Gastroesophageal sphincter (tissue), 4 donors: ENCODE measurements around the gene HSPA14. TPM values are rescaled to one million over a fixed set of nuclear protein-coding genes. Genes with fewer than 3 reads are reported as not detected.

ENCODE experiments used
- ATAC-seq: fragments of 150-250 bp; one replicate; pipeline ENCODE4 v1.9.1; 2016; ENCODE audit warnings: mild to moderate bottlenecking, moderate library complexity
- H3K27ac ChIP-seq, 4 donors: fragments of 200-600 bp; sonication (generic) in 3 of 4; 1 replicate in 3 of 4; 2 replicates in 1 of 4; pipeline ENCODE4 v1.5.1; 2016 to 2019
- H3K27me3 ChIP-seq: fragments of 200-600 bp; sonication (generic); one replicate; pipeline ENCODE4 v1.5.1; 2019
- H3K36me3 ChIP-seq, 2 donors: fragments of 200-600 bp; sonication (generic); one replicate each; pipeline ENCODE4 v1.5.1; 2019; ENCODE audit warnings: control low read depth in 1 of 2
- H3K4me1 ChIP-seq, 3 donors: fragments of 200-600 bp; sonication (generic); 1 replicate in 2 of 3; 2 replicates in 1 of 3; pipeline ENCODE4 v1.5.1; 2016 to 2019; ENCODE audit warnings: control low read depth in 2 of 3
- H3K4me3 ChIP-seq, 2 donors: fragments of 200-600 bp; sonication (generic); one replicate each; pipeline ENCODE4 v1.5.1; 2019; ENCODE audit warnings: mild to moderate bottlenecking in 1 of 2, moderate library complexity in 1 of 2
- H3K9me3 ChIP-seq, 3 donors: fragments of 200-600 bp; sonication (generic); one replicate each; pipeline ENCODE4 v1.5.1; 2017 to 2019; ENCODE audit warnings: control low read depth in 2 of 3
- EP300 ChIP-seq: sonication (generic); formaldehyde crosslinking; IDR thresholded peaks from one replicate; pipeline ENCODE4 v1.6.1; 2017; ENCODE audit warnings: antibody characterized with exemption, mild to moderate bottlenecking
- POLR2A ChIP-seq, 2 donors: fragments of 450-650 bp; IDR thresholded peaks; one replicate each; pipeline ENCODE4 v1.6.1; 2017; ENCODE audit warnings: antibody characterized with exemption in 2 of 2, mild to moderate bottlenecking in 2 of 2, moderate library complexity in 1 of 2
- POLR2AphosphoS5 ChIP-seq: sonication (generic); formaldehyde crosslinking; IDR thresholded peaks from one replicate; pipeline ENCODE4 v1.6.1; 2017; ENCODE audit warnings: antibody characterized with exemption
- WGBS, 2 donors: methylation state at CpG; one replicate each; pipeline ENCODE4 v1.1.5; 2018; ENCODE audit warnings: low coverage in 1 of 2; 5-methylcytosine and 5-hydroxymethylcytosine counted together
- total RNA-seq, 4 donors: library from RNA; depleted of rRNA; stranded (reverse); fragments of >200 nt; gene quantifications; one replicate each; pipeline ENCODE4 v1.1.0, GENCODE V29; 2016
- TF ChIP-seq, protein P1 (sequence below), 4 experiments: fragments of 200-600 bp in 2 of 4; fragments of 450-650 bp in 2 of 4; sonication (generic) in 1 of 4; IDR thresholded peaks; one replicate each; pipeline ENCODE4 v1.5.1; 2017 to 2019; ENCODE audit warnings: antibody characterized with exemption in 4 of 4, mild to moderate bottlenecking in 2 of 4, moderate library complexity in 2 of 4

Gene HSPA14
- total RNA-seq, 4 donors from 2014 or later, result 4.8 to 15.1 (median 9.9) TPM

DNA sequence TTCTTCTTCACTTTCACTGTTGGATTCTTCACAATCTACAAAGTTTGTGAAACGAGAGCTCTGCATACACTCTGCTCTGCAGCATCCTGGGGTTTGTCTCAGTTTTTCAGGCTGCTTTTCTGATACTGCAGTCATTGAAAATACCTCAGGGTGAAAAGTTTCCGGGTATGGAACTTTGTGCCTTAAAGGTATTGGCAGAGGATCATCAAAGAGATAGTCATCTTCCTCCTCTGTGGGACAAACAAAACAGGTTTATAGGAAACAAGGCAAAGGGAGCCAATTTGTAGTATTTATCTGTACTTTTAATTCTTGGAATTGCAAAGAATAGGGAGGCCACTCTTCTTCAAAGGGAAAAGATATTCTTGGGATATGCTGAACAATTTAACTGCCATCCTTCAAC is 71.0 kb downstream of the HSPA14 start:
- Histone ChIP-seq H3K4me3 (no peak overlapping the region), H3K9me3 (no peaks in the 10 kb centered on the region), H3K27me3 (no peaks in the 10 kb centered on the region), H3K4me1 (no peaks in the 10 kb centered on the region), H3K27ac (no peak overlapping the region), H3K36me3 (peaks cover 5 to 80% of the 10 kb centered on the region in 2 donors)
- no peak for ATAC-seq
- WGBS, 2 donors, result 83 to 86% methylated on average over 1 of the region's 2 CpGs
- TF ChIP-seq, protein P1, sequence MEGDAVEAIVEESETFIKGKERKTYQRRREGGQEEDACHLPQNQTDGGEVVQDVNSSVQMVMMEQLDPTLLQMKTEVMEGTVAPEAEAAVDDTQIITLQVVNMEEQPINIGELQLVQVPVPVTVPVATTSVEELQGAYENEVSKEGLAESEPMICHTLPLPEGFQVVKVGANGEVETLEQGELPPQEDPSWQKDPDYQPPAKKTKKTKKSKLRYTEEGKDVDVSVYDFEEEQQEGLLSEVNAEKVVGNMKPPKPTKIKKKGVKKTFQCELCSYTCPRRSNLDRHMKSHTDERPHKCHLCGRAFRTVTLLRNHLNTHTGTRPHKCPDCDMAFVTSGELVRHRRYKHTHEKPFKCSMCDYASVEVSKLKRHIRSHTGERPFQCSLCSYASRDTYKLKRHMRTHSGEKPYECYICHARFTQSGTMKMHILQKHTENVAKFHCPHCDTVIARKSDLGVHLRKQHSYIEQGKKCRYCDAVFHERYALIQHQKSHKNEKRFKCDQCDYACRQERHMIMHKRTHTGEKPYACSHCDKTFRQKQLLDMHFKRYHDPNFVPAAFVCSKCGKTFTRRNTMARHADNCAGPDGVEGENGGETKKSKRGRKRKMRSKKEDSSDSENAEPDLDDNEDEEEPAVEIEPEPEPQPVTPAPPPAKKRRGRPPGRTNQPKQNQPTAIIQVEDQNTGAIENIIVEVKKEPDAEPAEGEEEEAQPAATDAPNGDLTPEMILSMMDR (IDR thresholded peaks at IDR 0.05), result no peak
- TF ChIP-seq EP300, result no peak
- TF ChIP-seq POLR2A (IDR thresholded peaks at IDR 0.05), result no peak
- TF ChIP-seq POLR2AphosphoS5, result no peak

DNA sequence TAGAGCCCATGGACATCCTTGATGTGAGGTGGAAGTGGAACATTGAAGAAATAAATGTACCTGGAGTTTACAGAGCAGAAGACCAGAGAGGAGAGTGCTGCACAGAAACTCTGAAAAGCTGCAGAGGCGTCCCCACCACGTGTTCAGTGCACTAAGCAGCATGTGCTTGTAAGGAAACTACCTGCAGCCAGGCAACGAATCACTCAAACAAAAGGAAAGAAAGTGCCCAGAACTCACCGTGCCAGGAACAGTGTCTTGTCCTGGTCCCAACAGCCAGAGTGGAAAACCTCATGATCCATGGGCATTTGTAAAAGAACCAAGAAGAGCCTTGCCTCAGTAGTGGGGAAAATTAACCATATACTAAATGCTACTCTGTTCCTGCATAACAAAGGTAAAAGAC is 72.8 kb downstream of the HSPA14 start:
- TF ChIP-seq, protein P1 (IDR thresholded peaks at IDR 0.05), result no peak
- no peak for TF ChIP-seq POLR2A (IDR thresholded peaks at IDR 0.05)
- TF ChIP-seq POLR2AphosphoS5, result no peak
- TF ChIP-seq EP300, result no peak
- H3K9me3 ChIP-seq, result peaks cover 0 to 1% (median 0%) of the 10 kb centered on the region in 3 donors
- WGBS, 2 donors, result 90% methylated on average over 2 to 3 of the region's 4 CpGs
- H3K36me3 ChIP-seq, result peaks cover 5 to 83% of the 10 kb centered on the region in 2 donors
- no peaks in the 10 kb centered on the region for H3K4me1 ChIP-seq
- no peaks in the 10 kb centered on the region for H3K27me3 ChIP-seq
- no peak for ATAC-seq
- H3K4me3 ChIP-seq, result no peak overlapping the region
- H3K27ac ChIP-seq, result no peak overlapping the region

DNA sequence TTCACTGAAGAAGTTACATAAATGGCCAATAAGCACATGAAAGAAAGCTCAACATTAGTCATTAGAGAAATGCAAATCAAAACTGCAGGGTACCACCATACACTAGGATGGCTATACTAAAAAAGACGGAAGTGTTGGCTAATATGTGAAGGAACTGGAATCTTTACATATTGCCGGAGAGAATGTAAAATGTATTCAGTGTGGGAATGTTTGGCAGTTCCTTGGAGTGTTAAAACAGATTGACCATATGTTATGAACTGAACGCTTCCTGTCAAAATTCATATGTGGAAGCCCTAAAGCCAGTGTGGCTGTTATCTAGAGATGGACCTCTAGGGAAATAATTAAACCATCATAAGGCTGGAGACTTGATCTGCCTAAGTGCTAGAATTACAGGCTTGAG is 73.7 kb downstream of the HSPA14 start:
- Histone ChIP-seq H3K27ac (no peak overlapping the region), H3K36me3 (peaks cover 5 to 87% of the 10 kb centered on the region in 2 donors), H3K9me3 (peaks cover 0 to 10% (median 0%) of the 10 kb centered on the region in 3 donors), H3K27me3 (no peaks in the 10 kb centered on the region), H3K4me3 (no peak overlapping the region), H3K4me1 (no peaks in the 10 kb centered on the region)
- ATAC-seq, result no peak
- 92 to 100% methylated on average over 3 of the region's 3 CpGs for WGBS, 2 donors
- no peak for TF ChIP-seq EP300
- no peak for TF ChIP-seq POLR2A (IDR thresholded peaks at IDR 0.05)
- no peak for TF ChIP-seq POLR2AphosphoS5
- TF ChIP-seq, protein P1 (IDR thresholded peaks at IDR 0.05), result no peak

DNA sequence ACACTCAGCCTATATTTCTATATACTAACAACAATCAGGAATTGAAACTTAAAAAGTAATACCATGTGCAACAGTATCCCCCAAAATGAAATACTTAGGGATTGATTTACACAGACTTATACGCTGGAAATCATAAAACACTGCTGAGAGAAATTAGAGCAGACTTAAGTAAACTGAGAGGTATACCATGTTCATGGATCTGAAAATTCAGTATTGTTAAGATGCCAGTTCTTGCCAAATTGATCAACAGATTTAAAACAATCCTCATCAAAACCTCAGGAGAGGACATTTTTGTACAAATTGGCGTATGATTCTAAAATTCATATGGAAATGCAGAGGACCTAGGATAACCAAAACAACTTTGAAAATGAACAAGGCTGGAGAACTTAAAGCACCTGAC is 78.5 kb downstream of the HSPA14 start:
- Histone ChIP-seq H3K4me3 (no peak overlapping the region), H3K4me1 (no peaks in the 10 kb centered on the region)
- no peak for ATAC-seq

DNA sequence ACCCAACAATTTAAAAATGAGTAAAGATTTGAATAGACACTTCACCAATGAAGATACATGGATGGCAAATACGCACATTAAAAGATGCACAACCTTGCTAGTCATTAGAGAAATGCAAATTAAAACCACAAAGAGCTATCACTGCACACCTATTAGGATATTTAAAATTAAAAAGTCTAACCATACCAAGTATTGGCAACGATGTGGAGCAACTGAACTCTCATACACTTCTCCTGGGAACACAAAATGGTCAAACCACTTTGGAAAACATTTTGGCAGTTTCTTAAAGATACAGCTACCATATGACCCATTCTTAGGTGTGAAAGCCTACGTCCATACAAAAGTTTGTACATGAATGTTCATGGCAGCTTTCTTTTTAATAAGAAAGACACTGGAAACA is 79.7 kb downstream of the HSPA14 start:
- ATAC-seq, result no peak
- WGBS, 2 donors, result 90 to 98% methylated on average over 2 to 3 of the region's 3 CpGs
- Histone ChIP-seq H3K4me3 (no peak overlapping the region), H3K36me3 (peaks cover 4 to 90% of the 10 kb centered on the region in 2 donors), H3K4me1 (no peaks in the 10 kb centered on the region), H3K27ac (no peak overlapping the region), H3K9me3 (peaks cover 0 to 25% (median 0%) of the 10 kb centered on the region in 3 donors), H3K27me3 (no peaks in the 10 kb centered on the region)
- TF ChIP-seq POLR2A (IDR thresholded peaks at IDR 0.05) (no peak), EP300 (no peak), POLR2AphosphoS5 (no peak)
- TF ChIP-seq, protein P1 (IDR thresholded peaks at IDR 0.05), result no peak

More for the DNA sequence above, 78.5 kb downstream of the HSPA14 start:
- WGBS, 2 donors, result 90 to 100% methylated on average over 2 of the region's 2 CpGs
- H3K27me3 ChIP-seq, result no peaks in the 10 kb centered on the region
- H3K36me3 ChIP-seq, result peaks cover 4 to 90% of the 10 kb centered on the region in 2 donors
- no peak overlapping the region for H3K27ac ChIP-seq
- TF ChIP-seq, protein P1 (IDR thresholded peaks at IDR 0.05), result no peak
- TF ChIP-seq POLR2A (IDR thresholded peaks at IDR 0.05), result no peak
- no peak for TF ChIP-seq EP300
- no peak for TF ChIP-seq POLR2AphosphoS5
- H3K9me3 ChIP-seq, result peaks cover 0 to 25% (median 0%) of the 10 kb centered on the region in 3 donors
